Endodermal cell (in vitro differentiated cells): ENCODE measurements around the gene JAG2. TPM values are rescaled to one million over a fixed set of nuclear protein-coding genes. Genes with fewer than 3 reads are reported as not detected.

Experiments
- DNase-seq: peaks from one replicate; pipeline ENCODE4 v3.0.0-alpha.2; 2017
- H3K27ac ChIP-seq: 2 replicates; pipeline ENCODE4 v1.5.1; 2013; ENCODE audit warnings: mild to moderate bottlenecking, low read depth, low read length, moderate library complexity
- H3K27me3 ChIP-seq: 2 replicates; pipeline ENCODE4 v1.6.1; 2013; ENCODE audit warnings: mild to moderate bottlenecking, low read length, moderate library complexity; ENCODE audit not compliant: insufficient read depth, control insufficient read depth, poor library complexity, severe bottlenecking
- H3K36me3 ChIP-seq: 2 replicates; pipeline ENCODE4 v1.7.0; 2013; ENCODE audit warnings: mild to moderate bottlenecking, low read length, moderate library complexity; ENCODE audit not compliant: control insufficient read depth, insufficient read depth
- H3K4me1 ChIP-seq: one replicate; pipeline ENCODE4 v1.7.0; 2013; ENCODE audit warnings: low read length; ENCODE audit not compliant: control insufficient read depth, insufficient read depth
- H3K4me3 ChIP-seq: 2 replicates; pipeline ENCODE4 v1.5.1; 2013; ENCODE audit warnings: mild to moderate bottlenecking, low read length, moderate library complexity
- H3K9ac ChIP-seq: 2 replicates; pipeline ENCODE4 v1.6.1; 2013; ENCODE audit warnings: mild to moderate bottlenecking, low read length, moderate library complexity; ENCODE audit not compliant: poor library complexity, severe bottlenecking; ENCODE audit errors: extremely low read depth
- H3K9me3 ChIP-seq: 2 replicates; pipeline ENCODE4 v1.6.1; 2013; ENCODE audit warnings: mild to moderate bottlenecking, low read length, moderate library complexity; ENCODE audit not compliant: control insufficient read depth
- H3K27ac Mint-ChIP-seq: 2 replicates; pipeline ENCODE4 v1.8.0; 2020; ENCODE audit warnings: mixed read lengths
- H3K27me3 Mint-ChIP-seq: 2 replicates; pipeline ENCODE4 v1.8.0; 2021; ENCODE audit warnings: mild to moderate bottlenecking, mixed read lengths; ENCODE audit not compliant: insufficient read depth
- H3K36me3 Mint-ChIP-seq: 2 replicates; pipeline ENCODE4 v1.8.0; 2020; ENCODE audit warnings: low read depth, mixed read lengths
- H3K4me1 Mint-ChIP-seq: 2 replicates; pipeline ENCODE4 v1.8.0; 2020; ENCODE audit warnings: mixed read lengths
- H3K4me3 Mint-ChIP-seq: 2 replicates; pipeline ENCODE4 v1.8.0; 2020; ENCODE audit warnings: mild to moderate bottlenecking, moderate library complexity, mixed read lengths
- H3K9me3 Mint-ChIP-seq: 2 replicates; pipeline ENCODE4 v1.8.0; 2020; ENCODE audit warnings: mild to moderate bottlenecking, mixed read lengths
- CTCF ChIP-seq: fragments of 200-600 bp; sonication (generic); conservative IDR thresholded peaks from 2 replicates; pipeline ENCODE4 v1.5.0; 2021; ENCODE audit warnings: antibody characterized with exemption, mild to moderate bottlenecking
- WGBS, 2 experiments: methylation state at CpG; one replicate each; pipeline versions ENCODE4 v1.1.5 to v1.1.7; 2013; ENCODE audit warnings: missing lambda C conversion rate in 2 of 2, mixed read lengths in 1 of 2; ENCODE audit not compliant: insufficient coverage in 1 of 2, insufficient read length in 1 of 2; 5-methylcytosine and 5-hydroxymethylcytosine counted together
- total RNA-seq, 2 donors: library from RNA; stranded (reverse); fragmentation: NEBNext Ultra II Directional in 1 of 2; extraction: Animal tissue kit (Norgen Biotek cat#: 25700) in 1 of 2; gene quantifications; 2 replicates in 1 of 2; 3 replicates in 1 of 2; pipeline ENCODE4 v1.2.1, GENCODE V29; 2021

The JAG2 gene
- total RNA-seq, 2 donors from 2014 or later = 6.4 TPM

- Histone ChIP-seq H3K27ac (no peak overlapping the region), H3K4me3 (no peak overlapping the region), H3K4me1 (no peaks in the 10 kb centered on the region), H3K27me3 (no peaks in the 10 kb centered on the region), H3K9ac (no peak overlapping the region), H3K36me3 (no peaks in the 10 kb centered on the region), H3K9me3 (peaks cover 7% of the 10 kb centered on the region)
- Mint-ChIP-seq H3K9me3 (peaks cover 16% of the 10 kb centered on the region), H3K4me1 (no peaks in the 10 kb centered on the region), H3K27ac (no peak overlapping the region), H3K27me3 (no peaks in the 10 kb centered on the region), H3K4me3 (no peak overlapping the region), H3K36me3 (peaks cover 18% of the 10 kb centered on the region)
- no peak for TF ChIP-seq CTCF
- DNase-seq = peak; percentile 28
- 95 to 98% methylated on average over 12 to 27 of the region's 27 CpGs for WGBS, 2 experiments
Measured at GRCh38 chr14:105143451-105144025, 25.0 kb downstream of the JAG2 start.

DNA sequence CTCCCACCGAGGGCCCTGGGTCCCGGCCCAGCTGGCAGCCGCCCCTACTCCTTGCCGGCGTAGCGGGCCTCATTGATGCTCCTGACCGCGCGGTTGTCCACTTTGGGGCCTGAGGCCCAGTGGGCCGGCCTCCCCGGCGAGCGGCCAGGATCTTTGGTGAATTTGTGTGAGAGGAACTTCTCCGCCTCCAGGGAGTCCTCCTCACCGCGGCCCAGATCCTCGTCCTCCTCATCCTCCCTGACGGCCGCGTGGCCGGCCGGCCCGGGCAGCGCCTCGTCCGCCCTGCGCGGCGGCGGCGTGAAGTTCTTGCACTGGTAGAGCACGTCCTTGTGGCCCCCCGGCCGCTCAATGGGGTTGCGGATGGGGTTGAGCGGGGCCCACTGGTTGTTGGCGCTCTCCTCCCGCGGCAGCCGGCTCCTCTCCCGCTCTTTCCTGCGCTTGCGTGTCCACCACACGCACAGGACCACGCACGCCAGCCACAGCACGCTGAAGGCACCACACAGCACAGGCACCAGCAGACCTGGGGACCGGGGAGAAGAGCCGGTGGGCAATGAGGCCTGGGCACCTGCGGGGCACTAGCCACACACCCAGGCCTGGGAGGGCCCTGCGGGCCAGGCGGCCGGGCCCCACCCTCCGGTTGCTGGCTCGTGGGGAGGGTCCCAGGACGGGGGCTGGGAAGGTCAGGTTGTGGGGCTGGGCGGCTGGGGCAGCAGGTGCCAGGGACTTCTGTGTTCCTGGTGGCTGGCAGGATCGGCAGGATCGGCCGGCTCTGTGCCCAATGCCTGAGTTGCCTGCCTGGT is 25.7 kb downstream of the JAG2 start:
- H3K4me3 ChIP-seq = no peak overlapping the region

More for the DNA sequence above, 25.7 kb downstream of the JAG2 start:
- Histone ChIP-seq H3K27ac (no peak overlapping the region), H3K9me3 (peaks cover 7% of the 10 kb centered on the region), H3K4me1 (no peaks in the 10 kb centered on the region), H3K27me3 (no peaks in the 10 kb centered on the region), H3K9ac (no peak overlapping the region), H3K36me3 (no peaks in the 10 kb centered on the region)
- Mint-ChIP-seq H3K4me3 (no peak overlapping the region), H3K27ac (no peak overlapping the region), H3K27me3 (no peaks in the 10 kb centered on the region), H3K4me1 (no peaks in the 10 kb centered on the region), H3K9me3 (peaks cover 16% of the 10 kb centered on the region), H3K36me3 (peaks cover 18% of the 10 kb centered on the region)
- whole genome bisulfite sequencing, 2 experiments = 95 to 97% methylated on average over 34 to 60 of the region's 60 CpGs
- peak; percentile 32 for DNase-seq
- no peak for TF ChIP-seq CTCF
